IPS DF 6.9 (cell line): ENCODE measurements around the gene POLH.
A peak's percentile ranks its signal among the peaks of the same experiment; 100 is the strongest.

Experiments used
- DNase-seq: peaks from one replicate; pipeline ENCODE4 v3.0.0-alpha.2; 2013; ENCODE audit warnings: low read depth, low spot score
- H3K27ac ChIP-seq: one replicate; pipeline ENCODE4 v1.5.1; 2013; ENCODE audit warnings: low read length, control low read depth
- H3K27me3 ChIP-seq: 2 replicates; pipeline ENCODE4 v1.6.1; 2013; ENCODE audit warnings: mild to moderate bottlenecking, low read length; ENCODE audit not compliant: control insufficient read depth, insufficient read depth
- H3K36me3 ChIP-seq: 2 replicates; pipeline ENCODE4 v1.6.1; 2013; ENCODE audit warnings: low read length; ENCODE audit not compliant: control insufficient read depth, insufficient read depth
- H3K4me1 ChIP-seq: 2 replicates; pipeline ENCODE4 v1.6.1; 2013; ENCODE audit warnings: low read length; ENCODE audit not compliant: control insufficient read depth, insufficient read depth
- H3K4me3 ChIP-seq: 2 replicates; pipeline ENCODE4 v1.5.1; 2013; ENCODE audit warnings: mild to moderate bottlenecking, low read length
- H3K9me3 ChIP-seq: 2 replicates; pipeline ENCODE4 v1.6.1; 2013; ENCODE audit warnings: low read length, inconsistent platforms; ENCODE audit not compliant: control insufficient read depth, insufficient read depth
- WGBS: extraction: QIAGEN DNeasy Blood & Tissue Kit; methylation state at CpG from one replicate; pipeline ENCODE4 v1.1.7; 2013; ENCODE audit warnings: mixed read lengths, missing lambda C conversion rate; ENCODE audit not compliant: insufficient read length, insufficient coverage; 5-methylcytosine and 5-hydroxymethylcytosine counted together

Gene POLH

GRCh38 chr6:43621078-43621835 lies 45.3 kb downstream of the POLH start:
- DNase-seq = no peak
- Histone ChIP-seq H3K9me3 (no peaks in the 10 kb centered on the region), H3K36me3 (peaks cover 43% of the 10 kb centered on the region), H3K27me3 (no peaks in the 10 kb centered on the region), H3K4me3 (no peak overlapping the region), H3K27ac (no peak overlapping the region), H3K4me1 (no peaks in the 10 kb centered on the region)
- WGBS = no CpG with 5 or more reads among the region's 12 CpGs

- WGBS = no CpG with 5 or more reads among the region's 10 CpGs
- no peak for DNase-seq
- Histone ChIP-seq H3K4me3 (no peak overlapping the region), H3K27ac (no peak overlapping the region), H3K4me1 (no peaks in the 10 kb centered on the region), H3K27me3 (no peaks in the 10 kb centered on the region), H3K36me3 (peaks cover 43% of the 10 kb centered on the region), H3K9me3 (no peaks in the 10 kb centered on the region)
Measured at GRCh38 chr6:43621836-43622180, 45.8 kb downstream of the POLH start.

GRCh38 chr6:43622541-43622940 lies 46.6 kb downstream of the POLH start:
- DNase-seq = no peak

GRCh38 chr6:43623880-43624785 lies 48.1 kb downstream of the POLH start:
- no peak for DNase-seq
- H3K27ac ChIP-seq = no peak overlapping the region
- H3K4me1 ChIP-seq = no peaks in the 10 kb centered on the region
- peaks cover 46% of the 10 kb centered on the region for H3K36me3 ChIP-seq
- no peaks in the 10 kb centered on the region for H3K27me3 ChIP-seq
- H3K9me3 ChIP-seq = no peaks in the 10 kb centered on the region
- no peak overlapping the region for H3K4me3 ChIP-seq
- WGBS = no CpG with 5 or more reads among the region's 12 CpGs

More at GRCh38 chr6:43622541-43622940, 46.6 kb downstream of the POLH start:
- no peak overlapping the region for H3K27ac ChIP-seq
- no peaks in the 10 kb centered on the region for H3K27me3 ChIP-seq
- no peaks in the 10 kb centered on the region for H3K4me1 ChIP-seq
- H3K9me3 ChIP-seq = no peaks in the 10 kb centered on the region
- peaks cover 46% of the 10 kb centered on the region for H3K36me3 ChIP-seq
- WGBS = no CpG with 5 or more reads among the region's 10 CpGs
- H3K4me3 ChIP-seq = no peak overlapping the region

- H3K9me3 ChIP-seq = no peaks in the 10 kb centered on the region
- peaks cover 46% of the 10 kb centered on the region for H3K36me3 ChIP-seq
- no peaks in the 10 kb centered on the region for H3K4me1 ChIP-seq
- WGBS = no CpG with 5 or more reads among the region's 7 CpGs
- DNase-seq = no peak
- H3K27ac ChIP-seq = no peak overlapping the region
- no peak overlapping the region for H3K4me3 ChIP-seq
- H3K27me3 ChIP-seq = no peaks in the 10 kb centered on the region
Measured at GRCh38 chr6:43624786-43625288, 48.9 kb downstream of the POLH start.

GRCh38 chr6:43625393-43625992 lies 49.5 kb downstream of the POLH start:
- Histone ChIP-seq H3K9me3 (no peaks in the 10 kb centered on the region), H3K4me3 (no peak overlapping the region), H3K4me1 (peaks cover 1% of the 10 kb centered on the region; the same call in 1 of the 2 replicates), H3K36me3 (peaks cover 46% of the 10 kb centered on the region), H3K27ac (no peak overlapping the region), H3K27me3 (no peaks in the 10 kb centered on the region)
- WGBS = no CpG with 5 or more reads among the region's 16 CpGs
- DNase-seq = no peak

GRCh38 chr6:43627008-43627825 lies 51.2 kb downstream of the POLH start:
- no peak for DNase-seq
- Histone ChIP-seq H3K36me3 (peaks cover 35% of the 10 kb centered on the region), H3K27me3 (no peaks in the 10 kb centered on the region), H3K27ac (no peak overlapping the region), H3K9me3 (no peaks in the 10 kb centered on the region), H3K4me3 (no peak overlapping the region), H3K4me1 (peaks cover 1% of the 10 kb centered on the region; the same call in 1 of the 2 replicates)
- WGBS = no CpG with 5 or more reads among the region's 5 CpGs

- peaks cover 1% of the 10 kb centered on the region; the same call in 1 of the 2 replicates for H3K4me1 ChIP-seq
- H3K27me3 ChIP-seq = no peaks in the 10 kb centered on the region
- no CpG with 5 or more reads among the region's 25 CpGs for WGBS
- H3K27ac ChIP-seq = no peak overlapping the region
- peaks cover 27% of the 10 kb centered on the region for H3K36me3 ChIP-seq
- peak overlapping the region; percentile 71 for H3K4me3 ChIP-seq
- DNase-seq = peak; percentile 29
- H3K9me3 ChIP-seq = no peaks in the 10 kb centered on the region
Measured at GRCh38 chr6:43628393-43629103, 52.6 kb downstream of the POLH start.

GRCh38 chr6:43629104-43629504 lies 53.1 kb downstream of the POLH start, which contains the start of gene GTPBP2:
Gene GTPBP2, minus strand, starts transcription at chr6:43629264. Its CDS starts 102 bp downstream, at chr6:43629162.
- H3K36me3 ChIP-seq = peaks cover 22% of the 10 kb centered on the region
- H3K4me3 ChIP-seq = peak within 1 kb of the TSS; percentile 71
- peaks cover 1% of the 10 kb centered on the region; the same call in 1 of the 2 replicates for H3K4me1 ChIP-seq
- WGBS = no CpG with 5 or more reads among the region's 46 CpGs
- no peak within 1 kb of the TSS for H3K27ac ChIP-seq
- peak; percentile 94 for DNase-seq
- no peaks in the 10 kb centered on the region for H3K27me3 ChIP-seq
- no peaks in the 10 kb centered on the region for H3K9me3 ChIP-seq
